HG03575 (cell line): ENCODE measurements around the gene MEI1.
"Not testable (repeated sequence)": the region's sequence is repeated elsewhere in the genome, so short reads cannot be mapped to it uniquely, and the experiment has no call there.

Experiments used
- ATAC-seq: cut with Tn5 transposase; IDR thresholded peaks from one replicate; pipeline ENCODE4 v1.9.1; 2021; ENCODE audit not compliant: unreplicated experiment, insufficient number of reproducible peaks, low FRiP score; ENCODE audit errors: extremely low read depth

Gene MEI1

GRCh38 chr22:41674846-41675340 is 24.4 kb upstream of the MEI1 start:
- ATAC-seq, result no peak

- ATAC-seq, result no peak
Measured at GRCh38 chr22:41676134-41676533, 23.2 kb upstream of the MEI1 start.

- no peak for ATAC-seq
Measured at GRCh38 chr22:41681616-41682015, 17.7 kb upstream of the MEI1 start.

DNA sequence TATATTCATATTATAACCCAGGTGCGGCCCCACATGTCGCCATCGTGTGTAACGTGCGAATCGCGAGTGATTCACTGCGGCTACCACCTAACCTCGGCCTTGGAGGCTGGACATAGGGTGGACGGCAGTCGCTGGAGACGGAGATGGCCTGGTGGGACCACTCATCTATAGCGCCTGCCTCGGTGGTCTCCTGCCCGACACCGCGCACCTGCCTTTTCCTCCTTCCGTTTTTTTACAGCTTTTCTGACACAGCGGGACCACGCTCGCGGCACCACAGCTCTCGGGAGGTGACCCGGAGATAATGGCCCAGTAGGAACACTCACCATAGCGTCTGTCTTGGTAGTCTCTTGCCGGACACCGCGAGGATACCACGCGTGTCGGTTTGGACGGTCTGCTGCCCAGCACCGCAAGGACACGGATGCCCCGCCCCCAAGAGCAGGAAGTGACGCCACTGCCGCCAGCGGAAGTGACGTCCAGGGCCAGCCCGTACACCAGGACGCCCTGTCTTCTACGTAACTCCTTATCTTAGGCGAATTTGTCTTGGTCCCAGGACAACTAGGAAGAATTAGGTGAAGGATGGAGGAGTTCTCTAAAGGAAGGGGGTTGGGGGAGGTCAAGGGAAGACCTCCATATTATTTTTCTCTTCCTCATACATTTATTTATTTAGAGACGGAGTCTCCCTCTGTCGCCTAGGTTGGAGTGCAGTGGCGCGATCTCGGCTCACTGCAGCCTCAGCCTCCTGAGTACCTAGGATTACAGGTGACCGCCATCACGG is 17.1 kb upstream of the MEI1 start:
- ATAC-seq, result no peak

GRCh38 chr22:41683052-41683451 is 16.3 kb upstream of the MEI1 start:
- no peak for ATAC-seq

GRCh38 chr22:41683616-41684015 is 15.7 kb upstream of the MEI1 start:
- ATAC-seq, result no peak

DNA sequence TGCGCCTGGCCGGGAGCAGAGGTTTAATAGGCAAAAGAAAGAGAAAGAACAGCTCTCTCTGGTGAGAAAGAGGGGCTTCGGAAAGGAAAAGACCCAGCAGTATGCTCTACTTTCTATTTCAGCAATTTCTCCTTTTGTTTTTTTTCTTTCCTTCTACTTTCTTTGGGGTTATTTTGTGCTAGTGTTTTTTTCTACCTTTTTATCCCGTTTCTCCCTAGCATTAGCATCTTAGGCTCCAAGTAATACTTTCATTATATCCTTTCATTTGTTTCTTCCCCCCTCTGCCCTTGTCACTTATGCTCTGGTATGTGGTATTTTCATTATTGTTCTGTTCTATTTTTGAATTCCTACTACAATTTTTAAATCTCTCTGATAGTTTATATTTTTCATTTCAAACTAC is 15.1 kb upstream of the MEI1 start:
- no peak for ATAC-seq

DNA sequence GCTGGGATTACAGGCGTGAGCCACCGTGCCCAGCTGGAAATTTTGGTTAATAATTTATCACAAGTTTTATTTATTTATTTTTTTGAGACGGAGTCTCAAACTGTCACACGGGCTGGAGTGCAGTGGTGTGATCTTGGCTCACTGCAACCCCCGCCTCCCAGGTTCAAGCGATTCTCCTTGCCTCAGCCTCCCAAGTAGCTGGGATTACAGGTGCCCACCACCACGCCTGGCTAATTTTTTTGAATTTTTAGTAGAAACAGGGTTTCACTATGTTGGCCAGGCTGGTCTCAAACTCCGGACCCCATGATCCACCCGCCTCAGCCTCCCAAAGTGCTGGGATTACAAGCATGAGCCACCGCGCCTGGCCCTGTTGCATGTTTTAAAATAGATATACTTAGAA is 12.4 kb upstream of the MEI1 start:
- ATAC-seq, result not testable (repeated sequence)

- ATAC-seq, result no peak
Measured at GRCh38 chr22:41687901-41688364, 11.4 kb upstream of the MEI1 start.

GRCh38 chr22:41688365-41689211 is 10.7 kb upstream of the MEI1 start, which contains the start of gene SNU13:
Gene SNU13, minus strand, starts transcription at chr22:41688867. Its CDS starts 71 bp downstream, at chr22:41688796.
- ATAC-seq, result peak; percentile 53

DNA sequence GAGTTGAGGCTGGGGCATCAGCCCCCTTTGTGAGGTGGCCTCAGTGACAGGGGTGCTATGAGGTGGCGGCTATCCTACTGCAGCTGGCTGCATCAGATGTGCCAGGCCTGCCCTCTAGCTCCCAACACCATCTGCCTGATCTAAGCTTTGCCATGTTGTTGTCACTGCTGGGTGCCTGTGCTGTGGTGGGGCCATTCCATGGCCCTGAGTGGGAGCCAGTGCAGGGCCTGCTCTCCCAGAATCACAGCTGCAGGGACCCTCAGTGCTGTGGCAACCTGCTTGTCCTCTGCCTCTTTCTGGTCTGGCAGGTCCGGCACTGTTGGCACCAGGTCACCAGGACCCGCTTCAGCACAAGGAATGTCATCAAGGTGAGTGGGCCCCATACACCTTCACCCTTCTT is 8.8 kb upstream of the MEI1 start:
- no peak for ATAC-seq

GRCh38 chr22:41695211-41695610 is 4.1 kb upstream of the MEI1 start:
- ATAC-seq, result no peak

DNA sequence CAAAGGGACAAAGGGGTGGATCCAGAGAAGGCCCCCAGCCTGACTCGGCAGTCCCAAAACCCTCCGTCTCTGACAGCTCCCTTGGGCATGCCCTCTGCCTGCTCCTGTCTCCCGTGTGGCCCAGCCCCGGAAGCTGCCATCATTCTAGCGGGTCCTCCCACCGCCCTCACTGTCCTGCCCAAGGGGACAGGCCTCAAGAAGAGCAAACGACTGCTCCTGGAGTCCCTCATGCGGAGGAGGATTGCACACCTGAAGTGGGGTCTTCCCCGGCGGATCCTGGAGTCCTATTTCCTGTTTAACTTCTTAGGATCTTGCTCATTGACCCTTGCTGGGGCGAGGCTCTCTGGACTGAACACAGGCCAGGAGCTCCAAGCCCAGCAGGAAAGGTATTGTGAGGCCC is 2.6 kb upstream of the MEI1 start:
- ATAC-seq, result no peak

- ATAC-seq, result no peak
Measured at GRCh38 chr22:41697126-41697775, 2.1 kb upstream of the MEI1 start.

GRCh38 chr22:41700108-41700364 is 733 bp downstream of the MEI1 start:
- ATAC-seq, result no peak

- ATAC-seq, result no peak
Measured at GRCh38 chr22:41702763-41703162, 3.5 kb downstream of the MEI1 start.

DNA sequence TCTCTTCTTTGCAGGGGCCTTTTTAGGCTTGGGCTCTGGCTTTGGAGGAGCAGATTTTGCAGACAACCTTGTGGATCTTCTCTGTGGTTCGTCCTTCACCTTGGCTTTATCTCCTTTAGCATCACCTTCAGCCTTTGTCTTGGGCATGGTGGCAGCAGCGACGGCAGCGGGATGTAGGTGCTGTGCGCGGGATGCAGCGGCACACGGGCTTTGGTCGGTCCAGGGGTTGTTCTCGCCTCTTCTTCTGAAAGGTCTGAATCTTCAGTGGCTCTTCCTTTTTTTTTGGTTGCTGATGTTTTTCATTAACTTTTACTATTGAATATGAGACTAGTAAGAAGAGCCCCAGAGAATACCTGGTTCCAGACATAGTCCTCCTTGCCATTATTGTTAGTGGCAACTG is 10.0 kb downstream of the MEI1 start:
- no peak for ATAC-seq

- ATAC-seq, result no peak
Measured at GRCh38 chr22:41713004-41713403, 13.7 kb downstream of the MEI1 start.

GRCh38 chr22:41722496-41722895 is 23.2 kb downstream of the MEI1 start:
- no peak for ATAC-seq
